K562 (cell line): ENCODE results near the gene PCBP3.

ENCODE experiments used
- BHLHE40 ChIP-seq: IDR thresholded peaks from 2 replicates; pipeline ENCODE4 v1.6.1; 2011; ENCODE audit warnings: low read length, improper control_type of control experiment
- E2F4 ChIP-seq: sonication (generic); formaldehyde crosslinking; IDR thresholded peaks from 2 replicates; pipeline ENCODE4 v1.8.0; 2022; ENCODE audit warnings: mild to moderate bottlenecking, low read depth, missing genetic modification reagents
- JUN ChIP-seq, 2 experiments: sonication (generic) in 1 of 2; formaldehyde crosslinking in 1 of 2; IDR thresholded peaks; 2 replicates each; pipeline versions ENCODE4 v1.6.1 to v1.8.0; 2012 to 2022; ENCODE audit warnings: borderline replicate concordance in 2 of 2, mild to moderate bottlenecking in 2 of 2, improper control_type of control experiment in 1 of 2, low read depth in 1 of 2, low read length in 1 of 2, missing genetic modification reagents in 1 of 2
- PRDM10 ChIP-seq: fragments of 450-650 bp; IDR thresholded peaks from 2 replicates; pipeline ENCODE4 v1.6.1; 2018; ENCODE audit not compliant: partially characterized antibody
- RCOR1 ChIP-seq, 2 experiments: IDR thresholded peaks; 2 replicates each; pipeline ENCODE4 v1.6.1; 2012; ENCODE audit warnings: low read depth in 2 of 2, low read length in 2 of 2, borderline replicate concordance in 1 of 2, improper control_type of control experiment in 1 of 2
- TBL1XR1 ChIP-seq, 2 experiments: IDR thresholded peaks; 2 replicates each; pipeline ENCODE4 v1.6.1; 2012; ENCODE audit warnings: improper control_type of control experiment in 2 of 2, low read length in 2 of 2, mild to moderate bottlenecking in 1 of 2
- WHSC1 ChIP-seq: IDR thresholded peaks from one replicate; pipeline ENCODE4 v1.6.1; 2012; ENCODE audit warnings: low read length, control low read depth, inconsistent platforms

GRCh38 chr21:45937721-45938452 lies 294.4 kb downstream of the PCBP3 start:
- TF ChIP-seq TBL1XR1 (IDR thresholded peaks at IDR 0.05; ENCODE audit: low read length in 2 of 2) (no peak), BHLHE40 (no peak), WHSC1 (no peak), JUN (IDR thresholded peaks at IDR 0.05; ENCODE audit: borderline replicate concordance, low read depth, low read length) (no peak), JUN (CRISPR knock-in tag; IDR thresholded peaks at IDR 0.05; ENCODE audit: borderline replicate concordance) (no peak), E2F4 (CRISPR knock-in tag) (no peak), PRDM10 (no peak), RCOR1 (IDR thresholded peaks at IDR 0.05; ENCODE audit: borderline replicate concordance in 1 of 2, low read depth in 2 of 2, low read length in 2 of 2) (no peak)
